Neural cell (in vitro differentiated cells): ENCODE measurements around the gene TRPM5.

Source experiments
- EZH2 ChIP-seq: fragments of 200-600, 300-800 bp; shearing (Covaris generic), sonication (generic); IDR thresholded peaks from 2 replicates; pipeline ENCODE4 v1.6.1; 2014; ENCODE audit warnings: antibody characterized with exemption, low read length, borderline replicate concordance, mild to moderate bottlenecking; ENCODE audit not compliant: insufficient read depth, poor library complexity, severe bottlenecking
- RAD21 ChIP-seq: fragments of 450-650 bp; conservative IDR thresholded peaks from 2 replicates; pipeline ENCODE4 v1.6.1; 2014; ENCODE audit warnings: antibody characterized with exemption, mild to moderate bottlenecking, moderate library complexity
- TAF1 ChIP-seq: IDR thresholded peaks from 2 replicates; pipeline ENCODE4 v1.6.1; 2012; ENCODE audit warnings: low read depth
- TF ChIP-seq, protein P1 (sequence below): fragments of 450-650 bp; IDR thresholded peaks from 2 replicates; pipeline ENCODE4 v1.5.1; 2014; ENCODE audit warnings: antibody characterized with exemption, mild to moderate bottlenecking, moderate library complexity; ENCODE audit not compliant: poor library complexity, severe bottlenecking
- TF ChIP-seq, protein P2 (sequence below): IDR thresholded peaks from 2 replicates; pipeline ENCODE4 v1.6.1; 2012; ENCODE audit warnings: borderline replicate concordance

DNA sequence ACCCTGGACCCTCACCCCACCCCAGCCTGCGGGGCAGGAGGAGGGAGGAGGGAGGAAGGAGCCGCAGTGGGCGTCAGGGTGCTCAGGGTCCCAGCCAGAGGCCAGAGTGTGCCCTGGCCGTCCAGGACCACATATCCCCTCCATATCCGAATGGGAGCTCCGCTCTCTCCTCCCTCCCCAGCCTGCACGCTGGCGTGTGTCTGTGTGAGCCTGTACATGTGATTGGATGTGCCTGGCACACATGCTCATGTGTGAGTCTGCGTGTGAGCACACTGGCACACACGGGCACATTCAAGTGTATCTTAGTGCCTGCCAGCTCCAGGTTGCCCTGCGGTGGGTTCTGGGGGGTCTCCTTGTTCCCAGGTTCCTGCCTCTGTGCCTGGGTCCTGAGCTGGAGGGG is 35.6 kb downstream of the TRPM5 start:
- TF ChIP-seq, protein P1, sequence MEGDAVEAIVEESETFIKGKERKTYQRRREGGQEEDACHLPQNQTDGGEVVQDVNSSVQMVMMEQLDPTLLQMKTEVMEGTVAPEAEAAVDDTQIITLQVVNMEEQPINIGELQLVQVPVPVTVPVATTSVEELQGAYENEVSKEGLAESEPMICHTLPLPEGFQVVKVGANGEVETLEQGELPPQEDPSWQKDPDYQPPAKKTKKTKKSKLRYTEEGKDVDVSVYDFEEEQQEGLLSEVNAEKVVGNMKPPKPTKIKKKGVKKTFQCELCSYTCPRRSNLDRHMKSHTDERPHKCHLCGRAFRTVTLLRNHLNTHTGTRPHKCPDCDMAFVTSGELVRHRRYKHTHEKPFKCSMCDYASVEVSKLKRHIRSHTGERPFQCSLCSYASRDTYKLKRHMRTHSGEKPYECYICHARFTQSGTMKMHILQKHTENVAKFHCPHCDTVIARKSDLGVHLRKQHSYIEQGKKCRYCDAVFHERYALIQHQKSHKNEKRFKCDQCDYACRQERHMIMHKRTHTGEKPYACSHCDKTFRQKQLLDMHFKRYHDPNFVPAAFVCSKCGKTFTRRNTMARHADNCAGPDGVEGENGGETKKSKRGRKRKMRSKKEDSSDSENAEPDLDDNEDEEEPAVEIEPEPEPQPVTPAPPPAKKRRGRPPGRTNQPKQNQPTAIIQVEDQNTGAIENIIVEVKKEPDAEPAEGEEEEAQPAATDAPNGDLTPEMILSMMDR, result no peak
- TF ChIP-seq RAD21 (no peak), EZH2 (no peak), TAF1 (no peak)
- TF ChIP-seq, protein P2, sequence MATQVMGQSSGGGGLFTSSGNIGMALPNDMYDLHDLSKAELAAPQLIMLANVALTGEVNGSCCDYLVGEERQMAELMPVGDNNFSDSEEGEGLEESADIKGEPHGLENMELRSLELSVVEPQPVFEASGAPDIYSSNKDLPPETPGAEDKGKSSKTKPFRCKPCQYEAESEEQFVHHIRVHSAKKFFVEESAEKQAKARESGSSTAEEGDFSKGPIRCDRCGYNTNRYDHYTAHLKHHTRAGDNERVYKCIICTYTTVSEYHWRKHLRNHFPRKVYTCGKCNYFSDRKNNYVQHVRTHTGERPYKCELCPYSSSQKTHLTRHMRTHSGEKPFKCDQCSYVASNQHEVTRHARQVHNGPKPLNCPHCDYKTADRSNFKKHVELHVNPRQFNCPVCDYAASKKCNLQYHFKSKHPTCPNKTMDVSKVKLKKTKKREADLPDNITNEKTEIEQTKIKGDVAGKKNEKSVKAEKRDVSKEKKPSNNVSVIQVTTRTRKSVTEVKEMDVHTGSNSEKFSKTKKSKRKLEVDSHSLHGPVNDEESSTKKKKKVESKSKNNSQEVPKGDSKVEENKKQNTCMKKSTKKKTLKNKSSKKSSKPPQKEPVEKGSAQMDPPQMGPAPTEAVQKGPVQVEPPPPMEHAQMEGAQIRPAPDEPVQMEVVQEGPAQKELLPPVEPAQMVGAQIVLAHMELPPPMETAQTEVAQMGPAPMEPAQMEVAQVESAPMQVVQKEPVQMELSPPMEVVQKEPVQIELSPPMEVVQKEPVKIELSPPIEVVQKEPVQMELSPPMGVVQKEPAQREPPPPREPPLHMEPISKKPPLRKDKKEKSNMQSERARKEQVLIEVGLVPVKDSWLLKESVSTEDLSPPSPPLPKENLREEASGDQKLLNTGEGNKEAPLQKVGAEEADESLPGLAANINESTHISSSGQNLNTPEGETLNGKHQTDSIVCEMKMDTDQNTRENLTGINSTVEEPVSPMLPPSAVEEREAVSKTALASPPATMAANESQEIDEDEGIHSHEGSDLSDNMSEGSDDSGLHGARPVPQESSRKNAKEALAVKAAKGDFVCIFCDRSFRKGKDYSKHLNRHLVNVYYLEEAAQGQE, result no peak
